GM19372 (cell line): ENCODE data around the gene LIPF.
"Not testable (repeated sequence)": the region's sequence is repeated elsewhere in the genome, so short reads cannot be mapped to it uniquely, and the experiment has no call there.

ENCODE experiments used
- ATAC-seq: cut with Tn5 transposase; IDR thresholded peaks from one replicate; pipeline ENCODE4 v1.9.1; 2021; ENCODE audit warnings: mild to moderate bottlenecking, low read depth, moderate library complexity; ENCODE audit not compliant: unreplicated experiment

LIPF gene

GRCh38 chr10:88664142-88664541, at the start of gene LIPF:
Gene LIPF (plus strand): TSS chr10:88664442. CDS start chr10:88667298, 2,856 bp downstream.
- ATAC-seq = no peak

GRCh38 chr10:88616250-88616977, 47.8 kb upstream of the LIPF start:
- no peak for ATAC-seq

- ATAC-seq = no peak
Measured at GRCh38 chr10:88617772-88618300, 46.4 kb upstream of the LIPF start.

DNA sequence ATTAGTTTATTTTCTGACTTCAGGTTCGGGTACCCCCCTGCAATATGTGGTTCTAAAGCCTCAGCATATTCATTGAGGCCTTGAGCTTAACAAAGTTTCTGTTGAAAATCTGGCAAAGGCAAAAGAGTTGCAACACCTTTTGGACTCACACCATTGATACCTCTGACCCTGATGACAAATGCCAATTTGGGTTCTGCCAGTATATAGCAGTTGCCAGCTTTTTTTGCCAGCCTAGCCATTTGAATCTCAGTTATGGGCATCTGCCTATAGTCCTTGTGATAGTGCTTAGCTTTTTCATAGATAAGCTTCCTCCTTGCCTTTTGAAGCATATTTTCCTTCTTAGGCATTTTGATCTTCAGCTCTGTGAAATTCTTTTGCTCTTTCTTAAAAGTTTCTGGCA, 45.7 kb upstream of the LIPF start:
- ATAC-seq = no peak

- no peak for ATAC-seq
Measured at GRCh38 chr10:88620441-88620840, 43.8 kb upstream of the LIPF start.

- ATAC-seq = no peak
Measured at GRCh38 chr10:88623835-88624234, 40.4 kb upstream of the LIPF start.

DNA sequence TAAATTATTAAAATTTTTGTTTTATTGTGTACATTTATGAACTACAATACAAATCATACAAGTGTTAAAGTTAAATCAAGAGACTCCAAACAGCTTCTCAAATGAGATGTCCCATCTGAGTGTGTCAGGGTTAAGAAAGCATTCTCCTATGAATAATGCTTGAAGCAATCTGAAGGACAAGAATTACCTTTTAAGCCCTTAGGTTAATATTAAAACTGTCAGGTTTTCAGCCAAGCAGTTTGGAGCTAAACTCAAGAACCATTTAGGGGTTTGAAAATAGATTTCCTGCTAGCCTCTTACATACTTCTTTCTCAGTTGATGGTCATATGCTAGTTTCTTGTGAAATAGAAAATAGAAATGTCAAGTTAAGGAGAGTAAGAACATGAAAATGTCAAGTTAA, 39.4 kb upstream of the LIPF start:
- ATAC-seq = no peak

- no peak for ATAC-seq
Measured at GRCh38 chr10:88640186-88640585, 24.1 kb upstream of the LIPF start.

GRCh38 chr10:88642209-88642608, 22.0 kb upstream of the LIPF start:
- no peak for ATAC-seq

DNA sequence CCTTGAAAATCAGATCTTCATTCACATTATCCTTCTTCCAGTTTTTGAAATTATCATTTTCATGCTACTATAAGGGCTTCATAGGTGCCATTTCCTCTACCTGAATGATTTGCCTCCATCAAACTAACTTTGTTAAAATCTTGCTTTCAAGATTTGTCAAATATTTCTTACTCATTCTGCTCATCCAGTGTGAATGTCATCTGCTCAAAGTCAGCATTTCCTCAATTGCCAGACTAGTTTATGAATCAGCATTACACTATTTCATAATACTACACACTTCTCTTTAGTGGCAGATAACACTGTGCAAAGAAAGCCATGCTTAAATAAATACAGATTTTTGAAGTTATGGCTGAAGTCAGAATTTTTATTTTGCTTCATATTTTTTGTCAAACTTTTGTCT, 21.3 kb upstream of the LIPF start:
- no peak for ATAC-seq

- no peak for ATAC-seq
Measured at GRCh38 chr10:88647061-88647615, 17.1 kb upstream of the LIPF start.

- no peak for ATAC-seq
Measured at GRCh38 chr10:88651101-88651551, 13.1 kb upstream of the LIPF start.

GRCh38 chr10:88652616-88653015, 11.6 kb upstream of the LIPF start:
- no peak for ATAC-seq

DNA sequence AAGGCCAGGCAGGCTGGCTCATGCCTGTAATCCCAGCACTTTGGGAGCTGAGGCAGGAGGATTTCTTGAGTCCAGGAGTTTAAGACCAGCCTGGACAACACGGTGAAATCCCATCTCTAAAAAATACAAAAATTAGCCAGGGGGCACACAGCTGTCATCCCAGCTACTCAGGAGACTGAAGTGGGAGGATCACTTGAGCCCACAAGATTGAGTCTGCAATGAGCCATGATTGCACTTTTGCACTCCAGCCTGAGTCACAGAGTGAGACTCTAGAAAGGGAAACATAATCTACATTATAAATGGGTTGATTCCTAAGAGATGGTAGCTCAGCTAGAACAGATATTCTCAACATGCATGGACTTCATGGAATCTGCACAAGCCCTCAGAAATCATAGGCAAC, 6.3 kb upstream of the LIPF start:
- no peak for ATAC-seq

- ATAC-seq = no peak
Measured at GRCh38 chr10:88659725-88660597, 4.3 kb upstream of the LIPF start.

GRCh38 chr10:88660598-88660884, 3.7 kb upstream of the LIPF start:
- no peak for ATAC-seq

DNA sequence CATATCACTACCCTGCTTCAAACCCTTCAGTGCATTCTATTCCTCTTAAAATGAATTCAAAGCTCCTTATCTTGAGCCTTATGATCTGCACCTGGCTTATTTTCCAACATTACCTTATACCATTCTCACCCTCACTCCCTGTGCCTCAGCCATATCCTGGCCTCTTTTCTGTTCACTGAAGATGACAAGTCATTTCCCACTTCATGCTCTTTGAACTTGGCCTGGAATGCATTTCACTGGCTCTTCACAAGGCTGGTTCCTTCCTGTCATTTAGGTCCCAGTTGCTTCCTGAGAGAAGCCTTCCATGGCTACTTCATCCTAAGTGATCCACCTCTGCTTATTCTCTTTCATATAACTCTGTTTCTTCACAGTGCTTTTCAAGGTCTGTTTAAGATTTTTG, 3.2 kb upstream of the LIPF start:
- ATAC-seq = no peak

GRCh38 chr10:88661577-88661976, 2.7 kb upstream of the LIPF start:
- ATAC-seq = no peak

DNA sequence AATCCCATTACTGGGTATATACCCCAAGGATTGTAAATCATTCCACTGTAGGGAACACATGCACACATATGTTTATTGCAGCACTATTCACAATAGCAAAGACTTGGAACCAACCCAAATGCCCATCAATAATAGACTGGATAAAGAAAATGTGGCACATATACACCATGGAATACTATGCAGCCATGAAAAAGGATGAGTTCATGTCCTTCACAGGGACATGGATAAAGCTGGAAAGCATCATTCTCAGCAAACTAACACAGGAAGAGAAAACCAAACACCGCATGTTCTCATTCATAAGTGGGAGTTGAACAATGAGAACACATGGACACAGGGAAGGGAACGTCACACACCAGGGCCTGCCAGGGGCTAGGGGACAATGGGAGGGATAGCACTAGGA, 1.1 kb upstream of the LIPF start:
- ATAC-seq = not testable (repeated sequence)

GRCh38 chr10:88668465-88668864, 4.2 kb downstream of the LIPF start:
- no peak for ATAC-seq

DNA sequence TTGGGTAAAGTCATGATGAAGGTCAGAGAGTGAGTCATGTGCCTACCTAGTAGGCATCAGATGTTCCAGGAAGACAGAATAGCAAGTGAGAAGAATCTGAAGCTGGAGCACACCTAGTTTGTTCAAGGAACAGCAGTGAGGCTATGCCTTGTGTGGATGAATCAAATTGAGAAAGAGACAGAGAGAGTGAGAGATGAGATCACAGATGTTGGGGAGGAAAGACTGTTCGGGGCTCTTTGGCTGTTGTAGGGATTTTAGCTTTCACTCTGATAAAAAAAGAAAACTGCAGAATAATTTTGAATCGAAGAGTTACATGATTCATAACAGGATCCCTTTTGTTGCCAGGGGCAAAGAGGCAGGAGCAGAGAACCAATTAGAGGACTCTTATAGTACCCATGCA, 6.3 kb downstream of the LIPF start:
- no peak for ATAC-seq
